Sigmoid colon (tissue), 4 donors: ENCODE results near the gene ADD2.

Experiments used
- CTCF ChIP-seq, 4 experiments: fragments of 450-650 bp in 3 of 4; fragments of 200-600 bp in 1 of 4; IDR thresholded peaks; one replicate each; pipeline ENCODE4 v1.5.1; 2016 to 2019; ENCODE audit warnings: antibody characterized with exemption in 4 of 4, mild to moderate bottlenecking in 3 of 4, moderate library complexity in 2 of 4
- EP300 ChIP-seq, 4 donors: sonication (generic); formaldehyde crosslinking; IDR thresholded peaks; one replicate each; pipeline ENCODE4 v1.6.1; 2017; ENCODE audit warnings: antibody characterized with exemption in 4 of 4
- POLR2A ChIP-seq, 2 donors: fragments of 450-650 bp; IDR thresholded peaks; one replicate each; pipeline ENCODE4 v1.6.1; 2016; ENCODE audit warnings: antibody characterized with exemption in 2 of 2, mild to moderate bottlenecking in 2 of 2, moderate library complexity in 2 of 2
- POLR2AphosphoS5 ChIP-seq, 4 donors: sonication (generic); formaldehyde crosslinking; IDR thresholded peaks; one replicate each; pipeline ENCODE4 v1.6.1; 2017; ENCODE audit warnings: antibody characterized with exemption in 4 of 4

- TF ChIP-seq CTCF (IDR thresholded peaks at IDR 0.05) (no peak), EP300 (IDR thresholded peaks at IDR 0.05) (no peak), POLR2AphosphoS5 (IDR thresholded peaks at IDR 0.05) (no peak), POLR2A (IDR thresholded peaks at IDR 0.05) (no peak)
Measured at GRCh38 chr2:70668911-70669310, 99.1 kb downstream of the ADD2 start.
